ENCODE measurements around the gene PIAS2.
"Not testable (repeated sequence)": the region's sequence is repeated elsewhere in the genome, so short reads cannot be mapped to it uniquely, and the experiment has no call there.

Gene PIAS2

GRCh38 chr18:46917108-46917802 lies at the start of gene PIAS2, which contains the start of gene KATNAL2:
Gene PIAS2 (minus strand): TSS chr18:46917507. CDS start chr18:46917345, 162 bp downstream.
Gene KATNAL2 (plus strand): TSS chr18:46917602. CDS start chr18:46946873, 29,271 bp downstream.
- peak; percentile 80 for DNase-seq

GRCh38 chr18:46966266-46966665 lies 49.0 kb upstream of the PIAS2 start:
- DNase-seq, result not testable (repeated sequence)

- DNase-seq, result not testable (repeated sequence)
Observed at GRCh38 chr18:46964579-46965293, 47.4 kb upstream of the PIAS2 start.

- not testable (repeated sequence) for DNase-seq
Observed at GRCh38 chr18:46963656-46964578, 46.6 kb upstream of the PIAS2 start.

GRCh38 chr18:46958209-46958608 lies 40.9 kb upstream of the PIAS2 start:
- DNase-seq, result no peak

- no peak for DNase-seq
Observed at GRCh38 chr18:46953195-46953594, 35.9 kb upstream of the PIAS2 start.

GRCh38 chr18:46950064-46950656 lies 32.9 kb upstream of the PIAS2 start:
- DNase-seq, result no peak

- peak; percentile 64 for DNase-seq
Observed at GRCh38 chr18:46946656-46947282, 29.5 kb upstream of the PIAS2 start.

- no peak for DNase-seq
Observed at GRCh38 chr18:46942646-46943045, 25.3 kb upstream of the PIAS2 start.

- DNase-seq, result no peak
Observed at GRCh38 chr18:46939998-46940571, 22.8 kb upstream of the PIAS2 start.

- DNase-seq, result no peak
Observed at GRCh38 chr18:46939337-46939963, 22.1 kb upstream of the PIAS2 start.

- DNase-seq, result no peak
Observed at GRCh38 chr18:46920653-46921052, 3.3 kb upstream of the PIAS2 start.

- no peak for DNase-seq
Observed at GRCh38 chr18:46920067-46920466, 2.8 kb upstream of the PIAS2 start.

- DNase-seq, result no peak
Observed at GRCh38 chr18:46917803-46918600, 695 bp upstream of the PIAS2 start.

- DNase-seq, result no peak
Observed at GRCh38 chr18:46916551-46917107, 678 bp downstream of the PIAS2 start.

- no peak for DNase-seq
Observed at GRCh38 chr18:46915800-46916550, 1.3 kb downstream of the PIAS2 start.

- no peak for DNase-seq
Observed at GRCh38 chr18:46910856-46911255, 6.5 kb downstream of the PIAS2 start.

GRCh38 chr18:46909497-46909896 lies 7.8 kb downstream of the PIAS2 start:
- no peak for DNase-seq

- no peak for DNase-seq
Observed at GRCh38 chr18:46903406-46903805, 13.9 kb downstream of the PIAS2 start.
